ENCODE results near the gene AUTS2. TPM values are rescaled to one million over a fixed set of nuclear protein-coding genes. Genes with fewer than 3 reads are reported as not detected.

Gene AUTS2
- total and polyA plus RNA-seq, 2 of the 8 experiments (the other 6 are each of a cell fraction or from before 2014, with no cell fraction given), result 25.9 to 101 TPM

- TF ChIP-seq EZH2 (IDR thresholded peaks at IDR 0.05; ENCODE audit: low read depth, low read length, severe bottlenecking), result no peak
- TF ChIP-seq SUZ12 (IDR thresholded peaks at IDR 0.05; ENCODE audit: low read length), result no peak
- TF ChIP-seq JUN (IDR thresholded peaks at IDR 0.05; ENCODE audit: low read depth, low read length), result no peak
- no peak for TF ChIP-seq SAP30 (IDR thresholded peaks at IDR 0.05; ENCODE audit: insufficient read depth, insufficient replicate concordance, low read length)
- TF ChIP-seq ZNF274 (IDR thresholded peaks at IDR 0.05; ENCODE audit: borderline replicate concordance, extremely low read depth, low read length), result no peak
- no peak for TF ChIP-seq CBX5 (IDR thresholded peaks at IDR 0.05; ENCODE audit: low read depth, low read length)
- no peak for TF ChIP-seq FOSL1 (IDR thresholded peaks at IDR 0.05; ENCODE audit: insufficient read depth, low read depth, low read length)
- TF ChIP-seq SIX5 (IDR thresholded peaks at IDR 0.05; ENCODE audit: low read depth, low read length), result no peak
- TF ChIP-seq KDM4A (IDR thresholded peaks at IDR 0.05; ENCODE audit: low read depth, low read length, severe bottlenecking), result no peak
- TF ChIP-seq TCF12 (IDR thresholded peaks at IDR 0.05; ENCODE audit: low read depth, low read length), result no peak
- TF ChIP-seq GTF2F1 (IDR thresholded peaks at IDR 0.05; ENCODE audit: borderline replicate concordance, low read depth, low read length), result no peak
- no peak overlapping the region for H3K4me2 ChIP-seq (ENCODE audit: insufficient read depth in 1 of 2, low read depth in 2 of 2, low read length in 2 of 2)
- H3K18ac ChIP-seq (ENCODE audit: extremely low read depth, low read length), result no peak overlapping the region
- no peaks in the 10 kb centered on the region for H3K9me3 ChIP-seq (ENCODE audit: insufficient read depth in 2 of 2, low read depth in 1 of 2, low read length in 1 of 2)
- peaks cover 3% of the 10 kb centered on the region; the same call in 1 of the 2 replicates for H3K79me1 ChIP-seq (ENCODE audit: low read depth, low read length)
- H3K9ac ChIP-seq (replicated peaks in 1 of 4; ENCODE audit: extremely low read depth in 1 of 4, low read depth in 3 of 4, low read length in 3 of 4), result no peak overlapping the region
- H3K4me3 ChIP-seq (ENCODE audit: extremely low read depth in 1 of 4, insufficient read depth in 2 of 4, low read depth in 3 of 4, low read length in 4 of 4), result no peak overlapping the region
- no peak overlapping the region for H2BK20ac ChIP-seq (ENCODE audit: low read length)
- H3K36me3 ChIP-seq (ENCODE audit: control insufficient read depth in 2 of 4, insufficient read depth in 4 of 4, low read length in 3 of 4), result no peaks in the 10 kb centered on the region
- H2BK5ac ChIP-seq (ENCODE audit: low read depth, low read length), result no peak overlapping the region
- no peak overlapping the region for H2BK120ac ChIP-seq (replicated peaks; ENCODE audit: low read depth, low read length)
- no peak overlapping the region for H4K5ac ChIP-seq (ENCODE audit: insufficient read length, low read depth, low read length)
- ChIA-PET POLR2A (ENCODE audit: partially characterized antibody) (no interaction called here), CTCF (ENCODE audit: partially characterized antibody) (interaction anchor here (0.7 to 1.0 kb wide), 3 partner anchors 13 to 616 kb away, joined by 3 to 4 read pairs (median 3); no protein-coding TSS in a partner anchor)
- no peak overlapping the region; the same call in 1 of the 2 replicates for H2BK15ac ChIP-seq (ENCODE audit: low read length)
- no peak overlapping the region for H3K14ac ChIP-seq (ENCODE audit: insufficient read length)
- peaks cover 0 to 2% (median 0%) of the 10 kb centered on the region in 4 experiments; a peak in 1 of 7 replicates for H3K27me3 ChIP-seq (replicated peaks in 1 of 4; ENCODE audit: control insufficient read depth in 3 of 4, extremely low read depth in 1 of 4, insufficient read depth in 3 of 4, low read length in 3 of 4)
- H3K23me2 ChIP-seq (ENCODE audit: low read depth, low read length), result no peaks in the 10 kb centered on the region
- H3K79me2 ChIP-seq (ENCODE audit: control insufficient read depth in 1 of 2, insufficient read depth in 2 of 2, low read length in 2 of 2), result no peaks in the 10 kb centered on the region
- H2AFZ ChIP-seq (ENCODE audit: low read length), result no peak overlapping the region
- DNase-seq (ENCODE audit: low read depth in 1 of 2, low spot score in 2 of 2) (no peak), FAIRE-seq (no peak)
- no peak overlapping the region for H4K91ac ChIP-seq (replicated peaks; ENCODE audit: insufficient read length, low read length)
- peaks cover 3 to 22% (median 6%) of the 10 kb centered on the region in 4 experiments; a peak in 4 of 7 replicates for H3K4me1 ChIP-seq (replicated peaks in 1 of 4; ENCODE audit: control insufficient read depth in 3 of 4, insufficient read depth in 4 of 4, low read length in 3 of 4)
- H4K20me1 ChIP-seq (replicated peaks in 1 of 2; ENCODE audit: control insufficient read depth in 1 of 2, insufficient read depth in 2 of 2, low read length in 2 of 2), result no peaks in the 10 kb centered on the region
- no peak overlapping the region for H3K27ac ChIP-seq (ENCODE audit: low read depth, low read length)
- H3K56ac ChIP-seq (replicated peaks; ENCODE audit: insufficient read length, low read depth, low read length), result no peak overlapping the region
- H3K23ac ChIP-seq (ENCODE audit: insufficient read length), result no peak overlapping the region
- no peak overlapping the region for H4K8ac ChIP-seq (ENCODE audit: extremely low read depth, insufficient read depth, low read length)
- no peak overlapping the region for H3K4ac ChIP-seq (replicated peaks; ENCODE audit: insufficient read length, low read depth, low read length)
- no peak overlapping the region for H2BK12ac ChIP-seq (ENCODE audit: low read depth, low read length)
- WGBS, 2 experiments (ENCODE audit: extremely low coverage in 1 of 2, insufficient coverage in 1 of 2, insufficient read length in 1 of 2, insufficient replicate concordance in 2 of 2, low coverage in 1 of 2, low lambda C conversion rate in 2 of 2, missing lambda C conversion rate in 1 of 2), result 98% methylated on average over 3 of the region's 3 CpGs; no CpG with 5 or more reads in 1 of the 2 experiments
- no peak overlapping the region for H2AK5ac ChIP-seq (ENCODE audit: low read depth, low read length)
Measured at GRCh38 chr7:69652947-69653701, 54.8 kb downstream of the AUTS2 start.
